Rectal smooth muscle tissue (tissue), 1 donor: ENCODE data around the gene OR2A12.

ENCODE experiments used
- H3K27ac ChIP-seq: one replicate; pipeline ENCODE4 v1.7.0; 2013; ENCODE audit warnings: low read depth, low read length, inconsistent platforms
- H3K27me3 ChIP-seq: one replicate; pipeline ENCODE4 v1.7.0; 2013; ENCODE audit warnings: low read length; ENCODE audit not compliant: control insufficient read depth, insufficient read depth
- H3K36me3 ChIP-seq: one replicate; pipeline ENCODE4 v1.7.0; 2013; ENCODE audit warnings: low read length; ENCODE audit not compliant: control insufficient read depth, insufficient read depth
- H3K4me1 ChIP-seq: one replicate; pipeline ENCODE4 v1.7.0; 2013; ENCODE audit warnings: low read length; ENCODE audit not compliant: control insufficient read depth, insufficient read depth
- H3K4me3 ChIP-seq: one replicate; pipeline ENCODE4 v1.7.0; 2013; ENCODE audit warnings: low read length
- H3K9ac ChIP-seq: one replicate; pipeline ENCODE4 v1.7.0; 2013; ENCODE audit warnings: low read length

OR2A12 gene

GRCh38 chr7:144086730-144087129, 652 bp downstream of the OR2A12 start:
- Histone ChIP-seq H3K9ac (no peak overlapping the region), H3K36me3 (no peaks in the 10 kb centered on the region), H3K4me3 (no peak overlapping the region), H3K27ac (no peak overlapping the region), H3K4me1 (no peaks in the 10 kb centered on the region), H3K27me3 (no peaks in the 10 kb centered on the region)

- no peak overlapping the region for H3K9ac ChIP-seq
- no peaks in the 10 kb centered on the region for H3K4me1 ChIP-seq
- H3K4me3 ChIP-seq = no peak overlapping the region
- H3K36me3 ChIP-seq = no peaks in the 10 kb centered on the region
- H3K27ac ChIP-seq = no peak overlapping the region
- no peaks in the 10 kb centered on the region for H3K27me3 ChIP-seq
These were observed 1.2 kb downstream of the OR2A12 start for GRCh38 chr7:144087230-144087629.

GRCh38 chr7:144090667-144091066, 4.6 kb downstream of the OR2A12 start:
- Histone ChIP-seq H3K27me3 (no peaks in the 10 kb centered on the region), H3K9ac (no peak overlapping the region), H3K4me1 (no peaks in the 10 kb centered on the region), H3K4me3 (no peak overlapping the region), H3K27ac (no peak overlapping the region), H3K36me3 (no peaks in the 10 kb centered on the region)

- no peak overlapping the region for H3K9ac ChIP-seq
- H3K27me3 ChIP-seq = no peaks in the 10 kb centered on the region
- H3K36me3 ChIP-seq = no peaks in the 10 kb centered on the region
- H3K4me3 ChIP-seq = no peak overlapping the region
- H3K27ac ChIP-seq = no peak overlapping the region
- no peaks in the 10 kb centered on the region for H3K4me1 ChIP-seq
These were observed 12.7 kb downstream of the OR2A12 start for GRCh38 chr7:144098776-144099175.

GRCh38 chr7:144100607-144101006, 14.5 kb downstream of the OR2A12 start:
- Histone ChIP-seq H3K27me3 (no peaks in the 10 kb centered on the region), H3K36me3 (no peaks in the 10 kb centered on the region), H3K27ac (no peak overlapping the region), H3K4me1 (no peaks in the 10 kb centered on the region), H3K4me3 (no peak overlapping the region), H3K9ac (no peak overlapping the region)

GRCh38 chr7:144102041-144102440, 16.0 kb downstream of the OR2A12 start:
- H3K4me1 ChIP-seq = no peaks in the 10 kb centered on the region
- no peaks in the 10 kb centered on the region for H3K36me3 ChIP-seq
- no peak overlapping the region for H3K27ac ChIP-seq
- H3K9ac ChIP-seq = no peak overlapping the region
- no peaks in the 10 kb centered on the region for H3K27me3 ChIP-seq
- H3K4me3 ChIP-seq = no peak overlapping the region

GRCh38 chr7:144105211-144105610, 19.1 kb downstream of the OR2A12 start:
- Histone ChIP-seq H3K9ac (no peak overlapping the region), H3K27me3 (no peaks in the 10 kb centered on the region), H3K4me1 (no peaks in the 10 kb centered on the region)

GRCh38 chr7:144109283-144109682, 23.2 kb downstream of the OR2A12 start, which contains the start of gene OR2A2:
OR2A2 (plus strand) TSS chr7:144109583; CDS start chr7:144109583, 0 bp downstream.
- Histone ChIP-seq H3K9ac (no peak within 1 kb of the TSS), H3K4me1 (no peaks in the 10 kb centered on the region), H3K27ac (no peak within 1 kb of the TSS)

More at GRCh38 chr7:144105211-144105610, 19.1 kb downstream of the OR2A12 start:
- no peak overlapping the region for H3K27ac ChIP-seq
- no peaks in the 10 kb centered on the region for H3K36me3 ChIP-seq
- H3K4me3 ChIP-seq = no peak overlapping the region

GRCh38 chr7:144110272-144110671, 24.2 kb downstream of the OR2A12 start:
- Histone ChIP-seq H3K4me1 (no peaks in the 10 kb centered on the region), H3K4me3 (no peak overlapping the region), H3K27ac (no peak overlapping the region), H3K9ac (no peak overlapping the region), H3K27me3 (no peaks in the 10 kb centered on the region), H3K36me3 (no peaks in the 10 kb centered on the region)

More at GRCh38 chr7:144109283-144109682, 23.2 kb downstream of the OR2A12 start, which contains the start of gene OR2A2:
- no peaks in the 10 kb centered on the region for H3K27me3 ChIP-seq
- no peak within 1 kb of the TSS for H3K4me3 ChIP-seq
- no peaks in the 10 kb centered on the region for H3K36me3 ChIP-seq

GRCh38 chr7:144113651-144114050, 27.6 kb downstream of the OR2A12 start:
- H3K27ac ChIP-seq = no peak overlapping the region
- H3K4me1 ChIP-seq = no peaks in the 10 kb centered on the region
- no peaks in the 10 kb centered on the region for H3K36me3 ChIP-seq
- H3K27me3 ChIP-seq = no peaks in the 10 kb centered on the region
- no peak overlapping the region for H3K9ac ChIP-seq
- no peak overlapping the region for H3K4me3 ChIP-seq

- no peak overlapping the region for H3K27ac ChIP-seq
- H3K4me1 ChIP-seq = no peaks in the 10 kb centered on the region
- no peaks in the 10 kb centered on the region for H3K36me3 ChIP-seq
- H3K9ac ChIP-seq = no peak overlapping the region
- no peak overlapping the region for H3K4me3 ChIP-seq
- no peaks in the 10 kb centered on the region for H3K27me3 ChIP-seq
These were observed 32.3 kb downstream of the OR2A12 start for GRCh38 chr7:144118341-144118740.

GRCh38 chr7:144122876-144123275, 36.8 kb downstream of the OR2A12 start, which contains the start of gene OR2A14:
OR2A14 (plus strand) TSS chr7:144123176; CDS start chr7:144129113, 5,937 bp downstream.
- no peak within 1 kb of the TSS for H3K4me3 ChIP-seq

GRCh38 chr7:144127714-144128334, 41.7 kb downstream of the OR2A12 start:
- no peaks in the 10 kb centered on the region for H3K36me3 ChIP-seq
- H3K4me3 ChIP-seq = no peak overlapping the region
- H3K4me1 ChIP-seq = no peaks in the 10 kb centered on the region
- no peak overlapping the region for H3K27ac ChIP-seq
- H3K27me3 ChIP-seq = no peaks in the 10 kb centered on the region
- no peak overlapping the region for H3K9ac ChIP-seq

More at GRCh38 chr7:144122876-144123275, 36.8 kb downstream of the OR2A12 start, which contains the start of gene OR2A14:
- Histone ChIP-seq H3K36me3 (no peaks in the 10 kb centered on the region), H3K27ac (no peak within 1 kb of the TSS), H3K4me1 (no peaks in the 10 kb centered on the region), H3K9ac (no peak within 1 kb of the TSS), H3K27me3 (no peaks in the 10 kb centered on the region)
